ENCODE measurements around the gene LIPM.

The LIPM gene

GRCh38 chr10:88841316-88842111 lies 39.0 kb downstream of the LIPM start:
- no peak for DNase-seq

GRCh38 chr10:88843171-88843570 lies 40.6 kb downstream of the LIPM start:
- no peak for DNase-seq

GRCh38 chr10:88848499-88848898 lies 46.0 kb downstream of the LIPM start:
- DNase-seq, result no peak

- DNase-seq, result no peak
Measured at GRCh38 chr10:88849234-88849633, 46.7 kb downstream of the LIPM start.

- DNase-seq, result no peak
Measured at GRCh38 chr10:88850712-88851111, 48.2 kb downstream of the LIPM start.

- DNase-seq, result no peak
Measured at GRCh38 chr10:88851706-88852105, 49.2 kb downstream of the LIPM start, which contains the start of gene ANKRD22. TSS of gene ANKRD22 (minus strand) at chr10:88851844. CDS start at chr10:88851607, 237 bp downstream.

GRCh38 chr10:88852327-88852726 lies 49.8 kb downstream of the LIPM start:
- DNase-seq, result no peak

GRCh38 chr10:88853155-88853881 lies 50.8 kb downstream of the LIPM start:
- DNase-seq, result no peak

GRCh38 chr10:88854684-88855083 lies 52.2 kb downstream of the LIPM start:
- DNase-seq, result no peak

- no peak for DNase-seq
Measured at GRCh38 chr10:88857831-88858230, 55.3 kb downstream of the LIPM start.

GRCh38 chr10:88858491-88858890 lies 56.0 kb downstream of the LIPM start:
- DNase-seq, result no peak

- no peak for DNase-seq
Measured at GRCh38 chr10:88861036-88861435, 58.5 kb downstream of the LIPM start.

GRCh38 chr10:88865281-88865876 lies 62.8 kb downstream of the LIPM start:
- DNase-seq, result no peak

GRCh38 chr10:88866454-88866853 lies 63.9 kb downstream of the LIPM start:
- no peak for DNase-seq

- DNase-seq, result no peak
Measured at GRCh38 chr10:88870089-88870488, 67.6 kb downstream of the LIPM start.
